Activated naive CD4-positive, alpha-beta T cell treated with anti-CD3 and anti-CD28 coated beads, Interleukin-2, amount 10 ng/mL, durations not matched to agents 7 days and 5 days (primary cell): ENCODE results near the gene DIP2A.
"Not testable (repeated sequence)": the region's sequence is repeated elsewhere in the genome, so short reads cannot be mapped to it uniquely, and the experiment has no call there.

Experiments used
- CTCF ChIA-PET: fragments of 350-600 bp; sonication (Branson Sonifier 250); formaldehyde crosslinking; loops from one replicate; lab custom pipeline; 2021; ENCODE audit warnings: antibody characterized with exemption; lab: Charles Lee
- DNase-seq: peaks from one replicate; pipeline ENCODE4 v3.0.0-alpha.2; 2020
- H3K27ac Mint-ChIP-seq: one replicate; pipeline ENCODE4 v1.8.0; 2021; ENCODE audit warnings: mild to moderate bottlenecking, moderate library complexity, mixed read lengths
- H3K27me3 Mint-ChIP-seq: one replicate; pipeline ENCODE4 v1.8.0; 2021; ENCODE audit warnings: mild to moderate bottlenecking, mixed read lengths
- H3K36me3 Mint-ChIP-seq: one replicate; pipeline ENCODE4 v1.8.0; 2021; ENCODE audit warnings: mixed read lengths
- H3K4me1 Mint-ChIP-seq: one replicate; pipeline ENCODE4 v1.8.0; 2021; ENCODE audit warnings: mixed read lengths
- H3K4me3 Mint-ChIP-seq: one replicate; pipeline ENCODE4 v1.8.0; 2021; ENCODE audit warnings: mild to moderate bottlenecking, moderate library complexity, mixed read lengths
- H3K9me3 Mint-ChIP-seq: one replicate; pipeline ENCODE4 v1.8.0; 2021; ENCODE audit warnings: mixed read lengths

The DIP2A gene

DNA sequence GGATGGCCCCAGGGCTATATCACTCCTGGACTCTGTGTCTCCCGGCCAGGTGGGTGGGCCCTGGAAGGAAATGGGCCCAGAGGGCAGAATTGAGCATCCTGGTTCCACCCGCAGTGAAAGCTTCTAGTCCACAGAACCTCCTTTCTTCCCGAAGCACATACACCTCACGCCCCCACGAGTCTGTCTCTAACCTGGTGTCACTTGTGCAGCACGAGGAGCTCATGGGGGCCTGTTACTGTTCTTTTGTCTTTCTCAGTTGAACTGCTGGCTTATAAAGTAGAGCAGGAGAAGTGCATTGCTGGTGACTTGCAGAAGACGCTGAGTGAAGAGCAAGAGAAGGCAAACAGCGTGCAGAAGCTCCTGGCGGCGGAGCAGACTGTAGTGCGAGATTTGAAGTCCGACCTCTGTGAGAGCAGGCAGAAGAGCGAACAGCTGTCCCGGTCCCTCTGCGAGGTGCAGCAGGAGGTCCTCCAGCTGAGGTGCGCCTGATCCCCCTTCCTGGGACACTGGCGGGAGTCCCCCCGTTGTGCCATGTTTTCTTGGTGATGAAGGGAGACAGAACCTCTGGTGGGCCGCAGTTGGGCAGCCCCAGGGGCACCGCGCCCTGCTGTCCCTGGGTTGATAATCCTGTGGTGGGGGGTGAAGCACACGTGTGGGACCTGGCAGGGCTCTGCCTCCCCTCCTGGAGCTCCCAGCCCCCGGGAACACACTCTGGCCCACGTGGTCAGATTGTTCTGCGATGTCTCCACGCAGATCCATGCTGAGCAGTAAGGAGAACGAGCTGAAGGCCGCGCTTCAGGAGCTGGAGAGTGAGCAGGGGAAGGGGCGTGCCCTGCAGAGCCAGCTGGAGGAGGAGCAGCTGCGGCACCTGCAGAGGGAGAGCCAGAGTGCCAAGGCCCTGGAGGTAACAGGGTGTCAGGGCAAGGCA is 28.7 kb upstream of the DIP2A start:
- H3K4me3 Mint-ChIP-seq: no peak overlapping the region
- H3K9me3 Mint-ChIP-seq: no peaks in the 10 kb centered on the region
- H3K36me3 Mint-ChIP-seq: peaks cover 40% of the 10 kb centered on the region
- no peak overlapping the region for H3K27ac Mint-ChIP-seq
- CTCF ChIA-PET: no interaction called here
- H3K27me3 Mint-ChIP-seq: no peaks in the 10 kb centered on the region
- H3K4me1 Mint-ChIP-seq: peaks cover 7% of the 10 kb centered on the region
- no peak for DNase-seq

- Mint-ChIP-seq H3K36me3 (peaks cover 41% of the 10 kb centered on the region), H3K4me3 (no peak overlapping the region), H3K4me1 (no peaks in the 10 kb centered on the region), H3K27ac (peak overlapping the region; percentile 68), H3K27me3 (no peaks in the 10 kb centered on the region), H3K9me3 (no peaks in the 10 kb centered on the region)
- CTCF ChIA-PET: no interaction called here
- DNase-seq: no peak
Measured at GRCh38 chr21:46431448-46431847, 27.2 kb upstream of the DIP2A start.

DNA sequence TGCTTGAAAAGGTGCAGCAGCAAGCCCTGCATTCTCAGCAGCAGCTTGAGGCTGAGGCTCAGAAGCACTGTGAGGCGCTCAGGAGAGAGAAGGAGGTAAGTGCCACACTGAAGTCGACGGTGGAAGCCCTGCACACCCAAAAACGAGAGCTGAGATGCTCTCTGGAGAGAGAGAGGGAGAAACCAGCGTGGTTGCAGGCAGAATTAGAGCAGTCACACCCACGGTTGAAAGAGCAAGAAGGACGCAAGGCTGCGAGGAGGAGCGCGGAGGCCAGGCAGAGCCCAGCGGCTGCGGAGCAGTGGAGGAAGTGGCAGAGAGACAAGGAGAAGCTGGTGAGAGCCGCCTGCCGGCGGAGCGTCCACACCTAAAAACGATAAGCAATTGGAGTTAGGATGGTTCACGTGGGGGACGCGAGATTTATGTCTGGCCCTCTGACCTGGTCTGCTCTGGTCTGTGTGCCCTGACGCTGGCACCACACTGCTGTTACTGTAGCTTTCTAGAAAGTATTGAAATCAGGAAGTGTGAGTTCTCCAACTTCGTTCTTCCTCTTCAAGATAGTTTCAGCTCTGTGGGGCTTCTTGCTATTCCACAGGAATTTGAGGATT is 26.7 kb upstream of the DIP2A start:
- DNase-seq: no peak
- H3K27me3 Mint-ChIP-seq: no peaks in the 10 kb centered on the region
- no peaks in the 10 kb centered on the region for H3K4me1 Mint-ChIP-seq
- no peak overlapping the region for H3K4me3 Mint-ChIP-seq
- H3K36me3 Mint-ChIP-seq: peaks cover 43% of the 10 kb centered on the region
- no peaks in the 10 kb centered on the region for H3K9me3 Mint-ChIP-seq
- CTCF ChIA-PET: no interaction called here
- peak overlapping the region; percentile 68 for H3K27ac Mint-ChIP-seq

DNA sequence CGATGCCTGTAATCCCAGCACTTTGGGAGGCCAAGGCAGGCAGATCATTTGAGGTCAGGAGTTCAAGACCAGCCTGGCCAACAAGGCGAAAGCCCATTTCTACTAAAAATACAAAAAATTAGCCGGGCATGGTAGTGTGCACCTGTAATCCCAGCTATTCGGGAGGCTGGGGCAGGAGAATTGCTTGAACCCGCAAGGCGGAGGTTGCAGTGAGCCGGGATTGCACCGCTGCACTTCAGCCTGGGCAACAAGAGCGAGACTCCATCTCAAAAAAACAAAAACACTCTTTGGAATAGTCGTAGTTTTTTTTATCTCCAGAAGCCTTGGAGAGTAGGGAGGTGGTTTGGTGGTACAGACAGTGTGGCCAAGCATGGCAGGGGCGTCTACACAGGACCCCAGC is 25.6 kb upstream of the DIP2A start:
- peaks cover 49% of the 10 kb centered on the region for H3K36me3 Mint-ChIP-seq
- H3K27ac Mint-ChIP-seq, DNase-seq, CTCF ChIA-PET, H3K27me3 Mint-ChIP-seq, H3K4me1 Mint-ChIP-seq, H3K9me3 Mint-ChIP-seq, H3K4me3 Mint-ChIP-seq: not testable (repeated sequence)

DNA sequence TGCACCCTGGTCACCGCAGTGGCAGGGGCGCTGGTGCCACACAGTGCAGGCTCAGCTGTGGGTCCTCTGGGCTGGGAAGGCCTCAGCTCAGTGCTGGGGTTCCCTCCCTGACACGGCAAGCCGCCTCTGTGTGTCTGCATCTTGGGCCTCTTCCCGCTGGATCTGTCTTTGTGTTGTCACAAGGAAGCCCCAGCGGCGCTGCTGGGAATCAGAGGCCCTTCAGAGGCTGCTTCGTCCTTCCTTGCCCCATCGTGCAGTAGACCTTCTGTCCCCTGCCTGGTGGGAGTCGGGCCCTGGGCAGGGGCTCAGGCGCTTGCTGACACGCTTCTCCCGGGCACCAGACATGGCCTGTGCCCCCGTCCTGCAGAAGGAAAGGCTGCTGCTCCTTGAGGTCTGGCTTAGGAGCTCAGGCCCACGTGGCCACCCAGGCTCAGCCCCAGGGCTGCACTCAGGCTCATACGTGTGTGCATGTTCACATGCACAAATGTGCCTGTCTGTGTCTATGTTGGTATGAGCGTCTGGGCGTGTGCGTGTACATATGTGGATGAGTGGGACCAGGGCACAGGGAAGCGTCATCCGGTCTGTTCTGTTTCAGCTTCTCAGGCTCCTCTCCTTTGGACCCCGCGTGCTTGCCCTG is 24.3 kb upstream of the DIP2A start:
- Mint-ChIP-seq H3K4me1 (no peaks in the 10 kb centered on the region), H3K4me3 (no peak overlapping the region), H3K36me3 (peaks cover 53% of the 10 kb centered on the region), H3K27me3 (no peaks in the 10 kb centered on the region), H3K27ac (no peak overlapping the region), H3K9me3 (no peaks in the 10 kb centered on the region)
- CTCF ChIA-PET: interaction anchor here (0.5 kb wide), 1 partner anchor 66 kb away, joined by 3 read pairs; no protein-coding TSS in a partner anchor
- no peak for DNase-seq

- H3K4me1 Mint-ChIP-seq: no peaks in the 10 kb centered on the region
- H3K27ac Mint-ChIP-seq: no peak overlapping the region
- no peaks in the 10 kb centered on the region for H3K9me3 Mint-ChIP-seq
- H3K27me3 Mint-ChIP-seq: no peaks in the 10 kb centered on the region
- DNase-seq: no peak
- H3K4me3 Mint-ChIP-seq: no peak overlapping the region
- H3K36me3 Mint-ChIP-seq: peaks cover 56% of the 10 kb centered on the region
- CTCF ChIA-PET: no interaction called here
Measured at GRCh38 chr21:46435786-46436227, 22.9 kb upstream of the DIP2A start.

DNA sequence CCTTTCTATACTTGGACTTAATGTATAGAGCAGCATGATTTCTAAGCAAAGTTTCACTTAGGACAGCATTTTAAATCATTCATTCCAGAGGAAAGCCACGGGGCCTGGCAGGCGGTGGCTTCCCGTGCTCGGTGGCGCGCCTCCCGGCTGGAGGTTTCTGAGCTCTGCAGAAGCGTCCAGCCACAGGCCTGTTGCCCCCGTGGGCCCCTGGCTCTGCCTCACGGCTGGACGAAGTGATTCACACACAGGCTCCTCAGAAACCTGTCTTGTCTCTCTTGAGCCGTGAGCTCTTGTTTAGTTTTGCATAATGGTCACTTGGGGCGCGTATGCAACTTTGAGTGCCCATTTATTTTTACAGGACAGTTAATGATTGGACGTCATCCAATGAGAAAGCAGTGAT is 22.1 kb upstream of the DIP2A start:
- no peak overlapping the region for H3K4me3 Mint-ChIP-seq
- no peak overlapping the region for H3K27ac Mint-ChIP-seq
- no peak for DNase-seq
- no peaks in the 10 kb centered on the region for H3K27me3 Mint-ChIP-seq
- no peaks in the 10 kb centered on the region for H3K4me1 Mint-ChIP-seq
- CTCF ChIA-PET: no interaction called here
- no peaks in the 10 kb centered on the region for H3K9me3 Mint-ChIP-seq
- peaks cover 56% of the 10 kb centered on the region for H3K36me3 Mint-ChIP-seq

GRCh38 chr21:46437096-46437498 is 21.6 kb upstream of the DIP2A start:
- CTCF ChIA-PET: no interaction called here
- no peak overlapping the region for H3K4me3 Mint-ChIP-seq
- DNase-seq: no peak
- no peaks in the 10 kb centered on the region for H3K27me3 Mint-ChIP-seq
- H3K4me1 Mint-ChIP-seq: no peaks in the 10 kb centered on the region
- no peaks in the 10 kb centered on the region for H3K9me3 Mint-ChIP-seq
- peaks cover 53% of the 10 kb centered on the region for H3K36me3 Mint-ChIP-seq
- H3K27ac Mint-ChIP-seq: no peak overlapping the region

DNA sequence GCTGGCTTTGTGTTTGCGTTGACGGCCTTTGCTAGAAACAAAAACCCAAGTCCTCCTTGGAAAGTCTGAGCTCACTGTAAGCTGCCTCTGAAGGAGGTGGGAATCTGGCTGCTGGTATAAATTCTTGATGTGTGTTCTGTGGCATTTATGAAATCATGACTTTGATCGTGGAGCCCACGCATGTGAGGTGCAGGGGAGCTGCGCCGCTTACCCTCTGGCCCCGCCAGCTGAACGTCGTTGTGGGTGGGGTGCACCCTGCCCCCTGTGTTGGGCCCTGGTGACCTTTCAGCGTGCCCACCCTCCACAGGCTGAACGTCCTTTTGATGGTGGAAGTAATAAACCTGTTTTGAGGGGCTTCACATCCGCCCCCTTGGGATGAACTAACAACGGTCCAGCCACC is 21.2 kb upstream of the DIP2A start:
- H3K27me3 Mint-ChIP-seq: no peaks in the 10 kb centered on the region
- no peak overlapping the region for H3K27ac Mint-ChIP-seq
- CTCF ChIA-PET: no interaction called here
- no peak overlapping the region for H3K4me3 Mint-ChIP-seq
- no peaks in the 10 kb centered on the region for H3K4me1 Mint-ChIP-seq
- DNase-seq: no peak
- H3K36me3 Mint-ChIP-seq: peaks cover 52% of the 10 kb centered on the region
- H3K9me3 Mint-ChIP-seq: no peaks in the 10 kb centered on the region

- no peak overlapping the region for H3K4me3 Mint-ChIP-seq
- no peak for DNase-seq
- no peaks in the 10 kb centered on the region for H3K27me3 Mint-ChIP-seq
- H3K9me3 Mint-ChIP-seq: no peaks in the 10 kb centered on the region
- peaks cover 59% of the 10 kb centered on the region for H3K36me3 Mint-ChIP-seq
- H3K4me1 Mint-ChIP-seq: no peaks in the 10 kb centered on the region
- CTCF ChIA-PET: no interaction called here
- no peak overlapping the region for H3K27ac Mint-ChIP-seq
Measured at GRCh38 chr21:46438241-46438640, 20.4 kb upstream of the DIP2A start.

DNA sequence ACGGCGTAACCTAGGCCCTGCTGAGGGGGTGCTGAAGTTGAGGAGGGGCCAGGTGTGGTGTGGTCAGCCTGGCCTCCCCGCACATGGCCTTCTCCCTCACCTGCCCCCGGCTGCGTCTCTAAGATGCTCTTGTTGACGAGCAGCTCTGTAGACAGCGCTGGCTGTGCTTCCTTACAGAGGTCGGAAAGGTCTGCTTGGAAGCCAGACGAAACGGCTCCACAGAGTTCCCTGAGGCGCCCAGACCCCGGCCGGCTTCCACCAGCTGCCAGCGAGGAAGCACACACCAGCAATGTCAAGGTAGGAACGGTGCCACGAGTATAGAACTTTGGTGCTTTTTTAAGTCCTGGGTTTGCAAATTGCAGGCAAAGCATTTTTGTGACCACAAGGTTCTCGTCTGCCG is 18.8 kb upstream of the DIP2A start:
- H3K9me3 Mint-ChIP-seq: no peaks in the 10 kb centered on the region
- no peaks in the 10 kb centered on the region for H3K27me3 Mint-ChIP-seq
- no peak for DNase-seq
- H3K4me1 Mint-ChIP-seq: no peaks in the 10 kb centered on the region
- CTCF ChIA-PET: no interaction called here
- H3K4me3 Mint-ChIP-seq: no peak overlapping the region
- peaks cover 66% of the 10 kb centered on the region for H3K36me3 Mint-ChIP-seq
- H3K27ac Mint-ChIP-seq: no peak overlapping the region

GRCh38 chr21:46441331-46441730 is 17.4 kb upstream of the DIP2A start:
- Mint-ChIP-seq H3K9me3 (no peaks in the 10 kb centered on the region), H3K36me3 (peaks cover 73% of the 10 kb centered on the region), H3K27me3 (no peaks in the 10 kb centered on the region), H3K4me1 (no peaks in the 10 kb centered on the region), H3K27ac (no peak overlapping the region), H3K4me3 (no peak overlapping the region)
- DNase-seq: no peak
- CTCF ChIA-PET: no interaction called here

DNA sequence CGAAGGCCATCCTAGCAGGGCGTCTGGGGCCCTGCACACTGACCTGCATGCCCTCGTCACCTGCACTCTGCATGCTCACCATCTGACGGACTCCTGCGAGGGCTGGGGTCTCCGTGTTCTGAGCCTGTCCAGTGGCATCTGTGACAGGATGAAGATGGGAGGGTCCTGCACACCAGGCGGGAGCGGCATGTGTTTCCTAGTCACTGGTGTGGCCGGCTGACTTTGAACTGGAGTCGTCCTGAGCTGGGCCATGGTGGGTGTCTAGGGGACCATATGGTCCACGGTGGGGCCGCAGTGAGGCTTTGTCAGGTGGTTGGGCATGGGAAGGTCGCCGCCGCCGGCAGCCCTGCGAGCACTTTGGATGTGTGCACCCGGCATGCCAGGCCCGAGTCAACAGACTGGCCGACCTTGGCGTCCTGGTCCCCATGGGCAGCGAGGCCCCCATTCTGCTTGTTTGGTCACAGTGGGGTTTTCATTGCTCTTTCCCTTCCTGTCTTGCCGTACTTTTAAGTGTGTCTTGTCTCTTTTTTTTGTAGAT is 16.7 kb upstream of the DIP2A start:
- CTCF ChIA-PET: no interaction called here
- Mint-ChIP-seq H3K27ac (no peak overlapping the region), H3K4me3 (no peak overlapping the region), H3K4me1 (no peaks in the 10 kb centered on the region), H3K27me3 (no peaks in the 10 kb centered on the region), H3K36me3 (peaks cover 73% of the 10 kb centered on the region), H3K9me3 (no peaks in the 10 kb centered on the region)
- DNase-seq: no peak

DNA sequence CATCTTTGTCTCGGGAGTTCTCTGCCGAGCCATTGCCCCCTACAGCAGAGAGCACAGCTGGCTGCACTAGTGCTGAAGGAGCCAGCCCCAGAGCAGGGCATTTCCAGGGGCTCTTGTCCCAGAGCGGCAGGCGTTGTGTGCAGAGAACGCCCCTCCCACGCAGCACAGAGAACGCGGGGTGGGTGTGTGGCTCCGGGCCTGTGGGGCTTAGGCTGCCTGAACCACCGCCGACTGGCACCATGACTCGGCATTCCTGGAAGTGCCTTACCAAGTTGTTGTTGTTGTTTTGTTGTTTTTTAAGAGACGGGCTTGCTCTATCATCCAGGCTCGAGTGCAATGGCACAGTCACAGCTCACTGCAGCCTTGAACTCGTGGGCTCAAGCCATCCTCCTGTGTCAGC is 15.8 kb upstream of the DIP2A start:
- H3K4me3 Mint-ChIP-seq: no peak overlapping the region
- no peaks in the 10 kb centered on the region for H3K4me1 Mint-ChIP-seq
- peaks cover 72% of the 10 kb centered on the region for H3K36me3 Mint-ChIP-seq
- peaks cover 4% of the 10 kb centered on the region for H3K9me3 Mint-ChIP-seq
- no peak for DNase-seq
- CTCF ChIA-PET: no interaction called here
- no peaks in the 10 kb centered on the region for H3K27me3 Mint-ChIP-seq
- H3K27ac Mint-ChIP-seq: no peak overlapping the region
